HepG2 (cell line): ENCODE measurements around the gene EPN3. TPM values are rescaled to one million over a fixed set of nuclear protein-coding genes. Genes with fewer than 3 reads are reported as not detected.

Source experiments
- ATAC-seq: fragments of 200-7000 bp; cut with Tn5 transposase; 3 replicates; pipeline ENCODE4 v1.9.1; 2020; ENCODE audit warnings: mild to moderate bottlenecking, moderate library complexity
- BruUV-seq: library from RNA; stranded (reverse); fragments of 400-500 nt; replicated peaks from 2 replicates; lab custom pipeline; 2021; lab: Mats Ljungman, UMichigan
- CTCF ChIA-PET: fragments of 300-600 bp; formaldehyde crosslinking; extraction: SDS; loops from one replicate; lab custom pipeline; 2021; ENCODE audit warnings: low total read pairs, inconsistent platforms, low intra/inter-chr PET ratio; lab: Yijun Ruan, JAX
- POLR2A ChIA-PET: fragments of 350-600 bp; sonication (Branson Sonifier 250); formaldehyde crosslinking; loops from one replicate; lab custom pipeline; 2020; ENCODE audit warnings: antibody characterized with exemption, inconsistent platforms; lab: Yijun Ruan, JAX
- DNase-seq: peaks from one replicate; pipeline ENCODE4 v3.0.0-alpha.2; 2015; ENCODE audit warnings: low spot score
- FAIRE-seq: peaks from 3 replicates; lab custom pipeline; 2011; peaks lifted over from hg19 to GRCh38; lab: Jason Lieb, UNC
- H2AFZ ChIP-seq: one replicate; pipeline ENCODE4 v1.6.1; 2011; ENCODE audit warnings: low read length, inconsistent platforms
- H3K27ac ChIP-seq: fragments of 300-600 bp; 3 replicates; pipeline ENCODE4 v1.8.0; 2011; ENCODE audit warnings: mixed run types, mild to moderate bottlenecking, mixed read lengths, low read length, inconsistent platforms; ENCODE audit not compliant: insufficient read depth; ENCODE audit errors: extremely low read length
- H3K27me3 ChIP-seq, 2 experiments: fragments of 200-600 bp in 1 of 2; 2 replicates in 1 of 2; 3 replicates in 1 of 2; pipeline versions ENCODE4 v1.6.0 to v1.8.0; 2011; ENCODE audit warnings: low read length in 2 of 2, mild to moderate bottlenecking in 2 of 2, moderate library complexity in 2 of 2, inconsistent platforms in 1 of 2; ENCODE audit not compliant: insufficient read depth in 2 of 2, control insufficient read depth in 1 of 2
- H3K36me3 ChIP-seq, 2 experiments: fragments of 200-600 bp in 1 of 2; replicated peaks in 1 of 2; 2 replicates in 1 of 2; 3 replicates in 1 of 2; pipeline versions ENCODE4 v1.5.1 to v1.8.0; 2011; ENCODE audit warnings: low read length in 2 of 2, inconsistent platforms in 1 of 2; ENCODE audit not compliant: insufficient read depth in 2 of 2, control insufficient read depth in 1 of 2
- H3K4me1 ChIP-seq: 2 replicates; pipeline ENCODE4 v1.5.1; 2012; ENCODE audit warnings: low read length, inconsistent platforms; ENCODE audit not compliant: insufficient read depth
- H3K4me2 ChIP-seq: 2 replicates; pipeline ENCODE4 v1.6.0; 2011; ENCODE audit warnings: low read depth, low read length, inconsistent platforms
- H3K4me3 ChIP-seq, 3 experiments: fragments of 200-600 bp in 1 of 3; sonication (generic), shearing (Covaris generic) in 1 of 3; replicated peaks in 1 of 3; 2 replicates each; pipeline ENCODE4 v1.5.1; 2011 to 2016; ENCODE audit warnings: low read length in 3 of 3, inconsistent platforms in 2 of 3, low read depth in 2 of 3, mild to moderate bottlenecking in 2 of 3, control low read depth in 1 of 3, mixed read lengths in 1 of 3; ENCODE audit not compliant: insufficient read depth in 1 of 3
- H3K79me2 ChIP-seq: one replicate; pipeline ENCODE4 v1.6.1; 2011; ENCODE audit warnings: low read length, inconsistent platforms; ENCODE audit not compliant: insufficient read depth
- H3K9ac ChIP-seq: 2 replicates; pipeline ENCODE4 v1.6.0; 2011; ENCODE audit warnings: mild to moderate bottlenecking, low read depth, low read length, inconsistent platforms; ENCODE audit not compliant: insufficient read depth
- H3K9me3 ChIP-seq: 2 replicates; pipeline ENCODE4 v1.5.1; 2012; ENCODE audit warnings: mild to moderate bottlenecking, low read length
- H4K20me1 ChIP-seq: 2 replicates; pipeline ENCODE4 v1.6.0; 2011; ENCODE audit warnings: inconsistent platforms, mild to moderate bottlenecking, low read length, moderate library complexity; ENCODE audit not compliant: insufficient read depth
- ARNT2 ChIP-seq: sonication (generic); formaldehyde crosslinking; IDR thresholded peaks from 2 replicates; pipeline ENCODE4 v1.8.0; 2022; ENCODE audit warnings: mild to moderate bottlenecking, low read depth, missing genetic modification reagents, moderate library complexity
- GMEB2 ChIP-seq: IDR thresholded peaks from 2 replicates; pipeline ENCODE4 v1.6.1; 2016; ENCODE audit warnings: missing biosample characterization, missing genetic modification reagents, low read depth
- HOXA5 ChIP-seq: sonication (generic); formaldehyde crosslinking; IDR thresholded peaks from 2 replicates; pipeline ENCODE4 v1.4.0; 2020; ENCODE audit warnings: missing genetic modification reagents
- IRF9 ChIP-seq: sonication (generic); formaldehyde crosslinking; IDR thresholded peaks from 2 replicates; pipeline ENCODE4 v1.8.0; 2022; ENCODE audit warnings: missing genetic modification reagents, mild to moderate bottlenecking, borderline replicate concordance
- RFX5 ChIP-seq: IDR thresholded peaks from 2 replicates; pipeline ENCODE4 v1.6.1; 2011; ENCODE audit warnings: low read depth, low read length, improper control_type of control experiment
- ZBTB4 ChIP-seq: sonication (generic); formaldehyde crosslinking; IDR thresholded peaks from 2 replicates; pipeline ENCODE4 v1.4.0; 2020; ENCODE audit warnings: missing genetic modification reagents, mild to moderate bottlenecking, borderline replicate concordance
- ZNF224 ChIP-seq: sonication (generic); formaldehyde crosslinking; IDR thresholded peaks from 2 replicates; pipeline ENCODE4 v1.5.0; 2020; ENCODE audit warnings: mild to moderate bottlenecking, missing genetic modification reagents
- ZNF782 ChIP-seq: sonication (generic); formaldehyde crosslinking; IDR thresholded peaks from 2 replicates; pipeline ENCODE4 v1.4.0; 2020; ENCODE audit warnings: missing genetic modification reagents, mild to moderate bottlenecking, borderline replicate concordance
- ZSCAN20 ChIP-seq: sonication (generic); formaldehyde crosslinking; IDR thresholded peaks from 2 replicates; pipeline ENCODE4 v1.4.0; 2020; ENCODE audit warnings: missing genetic modification reagents, mild to moderate bottlenecking, borderline replicate concordance
- WGBS: methylation state at CpG from one replicate; pipeline ENCODE4 v1.1.6; 2017; ENCODE audit warnings: low lambda C conversion rate; 5-methylcytosine and 5-hydroxymethylcytosine counted together
- in situ Hi-C: cut with HindIII; loops from 2 replicates; pipeline ENCODE4 v1.10.0; 2017; ENCODE audit warnings: low pct_unique_long_range_greater_than_20kb; ENCODE audit not compliant: extremely low pct_ligation_motif_present
- intact Hi-C: fragments of 100-400 bp; cut with micrococcal nuclease; formaldehyde crosslinking; loops from one replicate; pipeline ENCODE4 v1.10.0; 2022; ENCODE audit not compliant: unreplicated experiment
- polyA plus RNA-seq, 8 experiments: library from polyadenylated mRNA; depleted of rRNA in 3 of 8; stranded (reverse) in 7 of 8; unstranded in 1 of 8; fragments of >200 nt; fragmentation: Illumina TruSeq in 4 of 8; extraction: Trizol in 4 of 8; gene quantifications; 2 replicates each; pipeline versions ENCODE4 v1.2.1 to v1.2.3, GENCODE V29; 2011 to 2016; ENCODE audit warnings: low read depth in 4 of 8, missing spikeins in 1 of 8, mixed read lengths in 1 of 8; ENCODE audit not compliant: insufficient read depth in 1 of 8
- total RNA-seq, 5 experiments: library from RNA; depleted of rRNA; stranded (reverse); fragments of >200 nt; fragmentation: Illumina TruSeq; extraction: Trizol; gene quantifications; 2 replicates each; pipeline ENCODE4 v1.2.3, GENCODE V29; 2016; ENCODE audit warnings: low read depth in 1 of 5
- TF ChIP-seq, protein P1 (sequence below): sonication (generic); formaldehyde crosslinking; IDR thresholded peaks from 2 replicates; pipeline ENCODE4 v1.4.0; 2020; ENCODE audit warnings: missing genetic modification reagents

Gene EPN3
- total and polyA plus RNA-seq, 2 of the 13 experiments (the other 11 are each of a cell fraction or from before 2014, with no cell fraction given): 0.11 to 0.95 TPM

GRCh38 chr17:50590946-50591737 lies 58.6 kb downstream of the EPN3 start:
- DNase-seq (no peak), FAIRE-seq (no peak), ATAC-seq (no peak)
- ChIA-PET POLR2A (no interaction called here), CTCF (no interaction called here)
- H3K27ac ChIP-seq: no peak overlapping the region
- no peaks in the 10 kb centered on the region for H3K79me2 ChIP-seq
- peaks cover 44 to 99% of the 10 kb centered on the region in 2 experiments; a peak in 4 of 5 replicates for H3K27me3 ChIP-seq
- H2AFZ ChIP-seq: no peak overlapping the region
- WGBS: 34% methylated on average over 12 of the region's 24 CpGs
- no peak overlapping the region for H3K4me2 ChIP-seq
- no TSS peak for BruUV-seq
- peaks cover 29% of the 10 kb centered on the region for H3K4me1 ChIP-seq
- H3K9me3 ChIP-seq: no peaks in the 10 kb centered on the region
- intact Hi-C loops (no loop called here), in situ Hi-C loops (no loop called here)
- no peak overlapping the region for H3K9ac ChIP-seq
- no peaks in the 10 kb centered on the region; a peak in 1 of 5 replicates for H3K36me3 ChIP-seq
- no peak overlapping the region for H3K4me3 ChIP-seq
- H4K20me1 ChIP-seq: no peaks in the 10 kb centered on the region; the same call in 1 of the 2 replicates
- no peak for TF ChIP-seq ZSCAN20 (CRISPR knock-in tag)
- TF ChIP-seq ARNT2 (CRISPR knock-in tag): no peak
- no peak for TF ChIP-seq GMEB2 (CRISPR knock-in tag)
- no peak for TF ChIP-seq HOXA5 (CRISPR knock-in tag)
- no peak for TF ChIP-seq RFX5
- TF ChIP-seq IRF9 (CRISPR knock-in tag): no peak
- TF ChIP-seq, protein P1, sequence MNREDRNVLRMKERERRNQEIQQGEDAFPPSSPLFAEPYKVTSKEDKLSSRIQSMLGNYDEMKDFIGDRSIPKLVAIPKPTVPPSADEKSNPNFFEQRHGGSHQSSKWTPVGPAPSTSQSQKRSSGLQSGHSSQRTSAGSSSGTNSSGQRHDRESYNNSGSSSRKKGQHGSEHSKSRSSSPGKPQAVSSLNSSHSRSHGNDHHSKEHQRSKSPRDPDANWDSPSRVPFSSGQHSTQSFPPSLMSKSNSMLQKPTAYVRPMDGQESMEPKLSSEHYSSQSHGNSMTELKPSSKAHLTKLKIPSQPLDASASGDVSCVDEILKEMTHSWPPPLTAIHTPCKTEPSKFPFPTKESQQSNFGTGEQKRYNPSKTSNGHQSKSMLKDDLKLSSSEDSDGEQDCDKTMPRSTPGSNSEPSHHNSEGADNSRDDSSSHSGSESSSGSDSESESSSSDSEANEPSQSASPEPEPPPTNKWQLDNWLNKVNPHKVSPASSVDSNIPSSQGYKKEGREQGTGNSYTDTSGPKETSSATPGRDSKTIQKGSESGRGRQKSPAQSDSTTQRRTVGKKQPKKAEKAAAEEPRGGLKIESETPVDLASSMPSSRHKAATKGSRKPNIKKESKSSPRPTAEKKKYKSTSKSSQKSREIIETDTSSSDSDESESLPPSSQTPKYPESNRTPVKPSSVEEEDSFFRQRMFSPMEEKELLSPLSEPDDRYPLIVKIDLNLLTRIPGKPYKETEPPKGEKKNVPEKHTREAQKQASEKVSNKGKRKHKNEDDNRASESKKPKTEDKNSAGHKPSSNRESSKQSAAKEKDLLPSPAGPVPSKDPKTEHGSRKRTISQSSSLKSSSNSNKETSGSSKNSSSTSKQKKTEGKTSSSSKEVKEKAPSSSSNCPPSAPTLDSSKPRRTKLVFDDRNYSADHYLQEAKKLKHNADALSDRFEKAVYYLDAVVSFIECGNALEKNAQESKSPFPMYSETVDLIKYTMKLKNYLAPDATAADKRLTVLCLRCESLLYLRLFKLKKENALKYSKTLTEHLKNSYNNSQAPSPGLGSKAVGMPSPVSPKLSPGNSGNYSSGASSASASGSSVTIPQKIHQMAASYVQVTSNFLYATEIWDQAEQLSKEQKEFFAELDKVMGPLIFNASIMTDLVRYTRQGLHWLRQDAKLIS (CRISPR knock-in tag): no peak
- no peak for TF ChIP-seq ZNF224
- no peak for TF ChIP-seq ZNF782 (CRISPR knock-in tag)
- no peak for TF ChIP-seq ZBTB4 (CRISPR knock-in tag)
